ENCODE measurements around the gene MED26.
A peak's percentile ranks its signal among the peaks of the same experiment; 100 is the strongest.
"Not testable (repeated sequence)": the region's sequence is repeated elsewhere in the genome, so short reads cannot be mapped to it uniquely, and the experiment has no call there.

MED26 gene, protein sequence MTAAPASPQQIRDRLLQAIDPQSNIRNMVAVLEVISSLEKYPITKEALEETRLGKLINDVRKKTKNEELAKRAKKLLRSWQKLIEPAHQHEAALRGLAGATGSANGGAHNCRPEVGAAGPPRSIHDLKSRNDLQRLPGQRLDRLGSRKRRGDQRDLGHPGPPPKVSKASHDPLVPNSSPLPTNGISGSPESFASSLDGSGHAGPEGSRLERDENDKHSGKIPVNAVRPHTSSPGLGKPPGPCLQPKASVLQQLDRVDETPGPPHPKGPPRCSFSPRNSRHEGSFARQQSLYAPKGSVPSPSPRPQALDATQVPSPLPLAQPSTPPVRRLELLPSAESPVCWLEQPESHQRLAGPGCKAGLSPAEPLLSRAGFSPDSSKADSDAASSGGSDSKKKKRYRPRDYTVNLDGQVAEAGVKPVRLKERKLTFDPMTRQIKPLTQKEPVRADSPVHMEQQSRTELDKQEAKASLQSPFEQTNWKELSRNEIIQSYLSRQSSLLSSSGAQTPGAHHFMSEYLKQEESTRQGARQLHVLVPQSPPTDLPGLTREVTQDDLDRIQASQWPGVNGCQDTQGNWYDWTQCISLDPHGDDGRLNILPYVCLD

DNA sequence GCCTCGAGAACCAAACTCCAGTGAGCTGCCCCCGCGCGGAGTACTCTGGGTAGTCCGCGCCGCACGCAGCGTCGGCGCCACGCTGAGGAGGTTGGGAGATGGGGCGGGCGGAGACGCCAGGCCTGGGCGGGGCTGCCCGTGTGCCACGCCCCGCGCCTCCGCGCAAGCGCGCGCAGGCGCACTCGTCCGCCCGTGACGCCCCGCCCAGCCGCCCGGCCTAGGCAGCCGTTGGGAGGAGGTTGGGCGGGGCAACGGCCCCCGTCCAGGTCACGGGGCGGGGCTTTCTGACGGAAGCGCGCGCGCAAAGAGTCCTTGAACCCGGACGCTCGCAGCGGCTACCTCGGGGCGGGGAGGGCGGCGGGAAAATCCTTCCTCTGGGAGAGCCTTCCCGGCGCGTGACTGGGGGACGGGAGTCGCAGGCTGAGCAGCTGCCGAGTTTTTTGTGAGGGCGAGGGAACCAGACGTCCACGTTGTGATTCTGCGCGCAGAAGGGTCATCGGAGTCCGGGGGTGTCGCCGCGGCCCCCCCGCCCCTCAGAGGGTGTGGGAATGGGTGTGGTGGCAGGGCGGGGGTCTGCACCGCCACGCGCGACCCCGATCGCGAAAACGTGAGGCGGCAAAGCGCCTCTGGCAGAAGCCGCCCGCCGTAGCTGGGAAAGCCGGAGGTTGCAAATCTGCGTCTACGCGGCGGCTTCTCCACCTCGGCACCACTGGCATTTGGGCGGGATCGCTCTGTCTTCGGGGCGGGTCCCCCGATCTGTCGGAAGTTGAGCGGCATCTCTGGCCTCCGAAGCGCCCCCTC, at the start of gene MED26:
TSS of gene MED26 (minus strand) at position 22 of the 801 bp plus-strand sequence. CDS start 261 bp downstream, outside the sequence.
- DNase-seq (ENCODE audit: low spot score) = peak; percentile 95

DNA sequence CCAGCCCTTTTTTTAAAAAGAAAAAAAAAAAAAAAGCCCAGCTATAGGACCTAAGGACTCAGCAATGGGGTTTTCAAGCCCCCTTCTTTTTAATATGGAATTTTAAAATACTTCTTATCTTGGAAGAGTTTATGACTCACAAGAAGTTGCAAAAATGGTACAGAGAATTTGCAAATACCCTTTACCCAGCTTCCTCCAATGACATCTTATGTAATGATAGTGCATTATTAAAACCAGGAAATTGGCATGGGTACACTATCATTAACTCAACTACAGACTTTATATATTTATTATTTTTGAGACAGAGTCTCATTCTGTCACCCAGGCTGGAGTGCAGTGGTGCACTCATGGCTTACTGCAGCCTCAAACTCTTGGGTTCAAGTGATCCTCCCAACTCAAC, 49.1 kb upstream of the MED26 start:
- DNase-seq (ENCODE audit: low spot score) = no peak

DNA sequence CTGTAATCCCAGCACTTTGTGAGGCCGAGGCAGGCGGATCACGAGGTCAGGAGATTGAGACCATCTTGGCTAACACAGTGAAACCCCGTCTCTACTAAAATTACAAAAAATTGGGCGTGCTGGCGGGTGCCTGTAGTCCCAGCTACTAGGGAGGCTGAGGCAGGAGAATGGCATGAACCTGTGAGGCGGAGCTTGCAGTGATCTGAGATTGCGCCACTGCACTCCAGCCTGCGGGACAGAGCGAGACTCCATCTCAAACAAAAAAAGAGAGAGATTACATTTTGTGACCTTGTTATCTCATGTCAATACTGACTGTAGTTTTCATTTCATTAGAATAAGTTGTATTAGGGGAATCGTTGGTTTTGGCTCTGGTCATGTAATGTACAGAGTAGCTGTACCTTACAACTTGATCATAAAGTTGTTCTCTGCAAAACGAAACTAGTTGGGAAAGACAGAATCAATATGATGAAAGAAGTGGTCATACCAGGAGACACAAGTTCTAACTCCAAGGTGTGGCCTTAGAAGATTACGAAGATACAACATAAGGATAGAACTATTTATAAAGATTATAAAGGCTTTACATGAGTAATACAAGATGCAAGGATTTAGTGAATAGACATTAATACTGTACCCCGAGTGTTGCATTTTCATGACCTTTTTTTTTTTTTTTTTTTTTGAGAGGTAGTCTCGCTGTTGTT, 48.2 kb upstream of the MED26 start:
- DNase-seq (ENCODE audit: low spot score) = no peak

DNA sequence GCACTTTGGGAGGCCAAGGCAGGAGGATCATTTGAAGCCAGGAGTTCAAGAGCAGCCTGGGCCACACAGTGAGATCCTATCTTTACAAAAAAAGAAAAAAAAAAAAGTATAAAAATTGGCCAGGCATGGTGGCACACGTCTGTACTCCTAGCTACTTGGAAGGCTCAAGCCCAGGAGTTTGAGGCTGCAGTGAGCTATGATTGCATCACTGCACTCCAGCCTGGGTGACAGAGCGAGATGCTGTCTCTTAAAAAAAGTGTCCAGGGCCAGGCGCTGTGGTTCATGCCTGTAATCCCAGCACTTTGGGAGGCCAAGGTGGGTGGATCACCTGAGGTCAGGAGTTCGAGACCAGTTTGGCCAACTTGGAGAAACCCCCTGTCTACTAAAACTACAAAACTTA, 45.8 kb upstream of the MED26 start:
- not testable (repeated sequence) for DNase-seq (ENCODE audit: low spot score)

DNA sequence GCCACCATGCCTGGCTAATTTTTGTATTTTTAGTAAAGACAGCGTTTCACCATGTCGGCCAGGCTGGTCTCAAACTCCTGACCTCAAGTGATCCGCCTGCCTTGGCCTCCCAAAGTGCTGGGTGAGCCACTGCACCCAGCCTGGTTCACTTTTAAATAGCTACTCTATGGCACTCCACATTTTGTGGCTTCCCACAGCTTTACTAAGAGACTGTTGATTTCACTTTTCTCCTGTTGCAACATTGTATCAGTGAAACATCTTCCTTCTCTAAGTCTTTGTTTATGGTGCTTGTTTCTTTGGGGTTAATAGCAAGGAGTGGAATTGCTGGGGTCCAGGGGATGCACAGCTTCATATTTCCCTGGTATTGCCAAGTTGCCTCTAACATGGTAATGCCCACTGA, 45.2 kb upstream of the MED26 start:
- DNase-seq (ENCODE audit: low spot score) = no peak

DNA sequence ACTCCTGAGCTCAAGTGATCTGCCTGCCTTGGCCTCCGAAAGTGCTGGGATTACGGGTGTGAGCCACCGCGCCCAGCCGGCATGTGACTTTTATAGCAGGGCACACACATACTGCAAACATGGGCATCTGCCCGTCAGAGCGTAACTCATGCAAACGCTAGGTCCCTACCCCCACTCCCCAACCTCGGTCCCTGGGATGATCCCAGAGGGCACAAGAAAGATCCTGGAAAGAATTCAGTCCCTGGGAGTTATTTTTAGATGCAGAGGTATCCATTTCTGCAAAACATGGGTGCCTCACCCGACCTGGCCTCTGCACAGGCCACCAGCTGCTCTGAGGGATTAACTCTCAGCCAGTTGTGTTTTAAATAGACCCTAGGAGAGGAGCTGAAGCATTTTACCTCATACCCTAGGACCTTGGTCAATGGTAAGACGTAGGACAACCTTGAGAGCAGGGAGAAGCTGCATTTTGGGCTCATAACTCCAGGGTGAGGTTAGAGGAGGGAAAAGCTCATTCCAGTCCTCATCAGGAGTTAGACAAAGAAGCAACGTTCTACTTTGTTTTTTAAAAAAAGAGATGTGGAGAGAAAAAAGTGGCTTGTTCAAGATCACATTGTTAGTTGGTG, 43.8 kb upstream of the MED26 start:
- no peak for DNase-seq (ENCODE audit: low spot score)

DNA sequence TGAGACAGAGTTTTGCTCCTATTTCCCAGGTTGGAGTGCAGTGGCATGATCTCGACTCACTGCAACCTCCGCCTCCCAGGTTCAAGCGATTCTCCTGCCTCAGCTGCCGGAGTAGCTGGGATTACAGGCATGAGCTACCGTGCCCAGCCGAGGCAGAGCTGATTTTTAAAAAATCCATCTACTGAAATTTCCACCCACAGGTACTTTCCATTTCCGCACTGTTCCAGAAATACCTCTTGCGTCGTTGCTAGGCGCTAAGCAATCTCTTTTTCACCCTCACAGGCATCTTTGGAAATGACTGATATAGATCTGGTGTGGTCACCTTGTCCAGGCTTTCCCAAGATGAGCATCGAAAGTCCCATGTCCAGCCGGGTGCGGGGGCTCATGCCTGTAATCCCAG, 42.3 kb upstream of the MED26 start:
- no peak for DNase-seq (ENCODE audit: low spot score)

DNA sequence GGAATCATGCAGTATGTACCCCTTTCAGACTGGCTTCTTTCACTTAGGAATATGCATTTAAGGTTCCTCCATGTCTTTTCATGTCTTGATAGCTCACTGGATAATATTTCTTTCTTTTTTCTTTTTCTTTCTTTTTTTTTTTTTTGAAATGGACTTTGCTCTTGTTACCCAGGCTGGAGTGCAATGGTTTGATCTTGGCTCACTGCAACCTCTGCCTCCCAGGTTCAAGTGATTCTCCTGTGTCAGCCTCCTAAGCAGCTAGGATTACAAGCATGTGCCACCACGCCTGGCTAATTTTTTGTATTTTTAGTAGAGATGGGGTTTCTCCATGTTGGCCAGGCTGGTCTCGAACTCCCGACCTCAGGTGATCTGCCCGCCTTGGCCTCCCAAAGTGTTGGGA, 40.7 kb upstream of the MED26 start:
- DNase-seq (ENCODE audit: low spot score) = not testable (repeated sequence)

DNA sequence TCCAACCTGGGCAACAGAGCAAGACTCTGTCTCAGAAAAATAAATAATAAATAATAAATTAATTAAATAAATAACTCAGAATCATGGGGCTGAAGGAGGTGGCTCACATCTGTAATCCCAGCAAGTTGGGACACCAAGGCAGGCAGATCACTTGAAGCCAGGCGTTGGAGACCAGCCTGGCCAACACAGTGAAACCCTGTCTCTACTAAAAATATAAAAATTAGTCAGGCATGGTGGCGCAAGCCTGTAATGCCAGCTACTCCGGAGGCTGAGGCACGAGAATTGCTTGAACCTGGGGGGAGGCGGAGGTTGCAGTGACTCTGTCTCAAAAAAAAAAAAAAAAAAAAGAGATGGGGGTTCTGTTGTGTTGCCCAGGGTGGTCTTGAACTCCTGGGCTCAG, 40.2 kb upstream of the MED26 start:
- DNase-seq (ENCODE audit: low spot score) = no peak

DNA sequence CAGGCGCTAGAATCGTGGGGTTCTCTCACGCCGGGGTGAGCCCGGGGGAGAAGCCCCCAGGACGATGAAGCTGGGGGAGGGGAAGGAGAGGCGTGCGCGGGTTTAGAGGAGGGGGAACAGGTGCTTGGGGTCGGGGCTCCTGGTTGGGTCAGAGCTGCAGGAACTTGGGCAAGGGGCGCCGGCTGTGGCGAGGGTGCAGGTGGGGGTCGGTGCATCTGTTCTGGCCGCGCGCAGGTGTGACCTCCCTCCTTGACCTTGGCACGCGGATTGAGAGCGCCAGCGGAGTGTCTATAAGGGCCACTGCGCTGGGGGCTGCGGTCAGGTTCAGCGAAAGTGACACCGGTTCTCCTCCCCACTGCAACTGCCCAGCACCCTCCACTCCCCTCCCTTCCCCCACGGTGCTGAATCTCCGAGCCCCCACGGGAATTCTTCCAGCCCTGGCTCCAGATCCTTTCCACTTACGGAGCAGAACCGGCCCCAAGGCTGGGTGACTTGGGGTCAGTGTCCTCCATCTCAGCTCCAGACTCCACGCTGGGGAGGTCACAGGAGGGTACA, 33.6 kb upstream of the MED26 start:
- no peak for DNase-seq (ENCODE audit: low spot score)

DNA sequence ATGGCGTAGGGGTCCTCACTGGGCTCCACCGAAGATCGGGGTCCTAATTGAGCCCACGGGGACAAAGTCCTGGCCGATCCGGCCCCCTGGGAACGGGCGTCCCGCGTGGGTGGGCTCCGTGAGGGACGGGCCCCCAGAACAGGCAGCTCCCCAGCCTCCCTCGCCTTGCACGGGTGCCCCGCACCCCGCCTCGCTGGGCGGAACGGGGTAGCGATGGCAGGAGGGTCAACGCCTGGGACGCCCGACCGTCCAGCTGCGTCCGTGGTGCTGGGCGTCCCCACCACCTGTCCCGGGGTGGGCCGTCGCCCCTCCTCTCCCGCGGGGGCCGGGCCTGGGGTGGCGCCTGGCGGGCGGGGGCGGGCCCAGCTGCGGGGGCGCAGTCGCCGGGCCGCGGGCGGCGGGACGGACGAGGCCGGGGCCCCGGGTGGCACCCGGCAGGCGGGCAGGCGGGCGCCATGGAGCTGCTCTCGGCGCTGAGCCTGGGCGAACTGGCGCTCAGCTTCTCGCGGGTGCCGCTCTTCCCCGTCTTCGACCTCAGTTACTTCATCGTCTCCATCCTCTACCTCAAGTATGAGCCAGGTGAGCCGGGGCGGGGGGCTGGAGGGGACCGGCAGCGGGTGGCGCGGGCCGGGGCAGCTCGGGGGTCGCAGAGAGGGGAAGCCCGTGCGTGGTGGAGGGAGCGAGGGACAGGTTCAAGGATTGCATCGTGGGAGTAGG, 32.9 kb upstream of the MED26 start, which contains the start of gene TMEM38A:
TSS of gene TMEM38A (plus strand) at position 377 of the 717 bp plus-strand sequence. CDS start at position 456, 79 bp downstream.
- no peak for DNase-seq (ENCODE audit: low spot score)

DNA sequence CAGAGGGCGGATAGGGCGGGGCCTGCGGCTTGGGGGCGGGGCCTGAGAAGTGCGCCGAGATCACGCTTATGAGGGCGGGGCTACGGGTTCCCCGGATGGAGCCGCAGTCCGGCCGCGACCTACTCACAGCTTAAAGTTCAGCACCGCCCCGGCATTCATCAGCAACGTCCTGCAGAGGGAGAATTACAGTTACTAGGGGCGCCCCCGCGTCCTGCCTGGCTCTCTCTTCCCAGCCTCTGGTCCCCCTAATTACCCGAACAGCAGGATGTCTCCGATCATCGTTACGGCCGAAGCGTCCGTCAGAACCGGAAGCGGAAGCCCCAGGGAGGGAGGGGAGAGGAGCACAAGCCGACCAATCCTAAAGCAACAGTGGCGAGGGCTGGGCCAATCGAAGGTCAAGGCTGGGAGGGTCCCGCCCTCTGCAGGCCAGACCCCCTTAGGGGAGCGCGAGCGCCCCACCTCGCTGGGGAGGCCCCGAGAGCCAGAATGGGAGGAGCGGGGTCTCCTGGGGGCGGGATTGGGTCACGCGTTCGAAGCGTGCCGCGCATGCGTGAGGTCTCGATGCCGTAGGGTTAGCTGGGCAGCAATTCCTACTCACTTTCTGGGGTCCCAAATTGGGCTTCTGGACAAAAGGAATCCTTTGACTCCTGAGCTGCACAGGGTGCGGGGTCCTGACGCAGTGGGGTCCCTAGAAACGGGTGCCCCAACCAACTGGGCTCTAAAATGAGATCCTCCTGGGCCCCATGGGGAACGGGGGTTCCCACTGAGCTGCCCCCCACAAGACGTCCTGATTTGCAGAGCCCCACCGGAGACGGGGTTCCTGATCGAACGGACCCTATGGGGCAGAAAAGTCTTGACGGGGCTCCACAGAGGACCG, 32.1 kb upstream of the MED26 start, which contains the start of gene SMIM7:
TSS of gene SMIM7 (minus strand) at position 313 of the 877 bp plus-strand sequence. CDS start at position 279, 34 bp downstream.
- peak; percentile 98 for DNase-seq (ENCODE audit: low spot score)

DNA sequence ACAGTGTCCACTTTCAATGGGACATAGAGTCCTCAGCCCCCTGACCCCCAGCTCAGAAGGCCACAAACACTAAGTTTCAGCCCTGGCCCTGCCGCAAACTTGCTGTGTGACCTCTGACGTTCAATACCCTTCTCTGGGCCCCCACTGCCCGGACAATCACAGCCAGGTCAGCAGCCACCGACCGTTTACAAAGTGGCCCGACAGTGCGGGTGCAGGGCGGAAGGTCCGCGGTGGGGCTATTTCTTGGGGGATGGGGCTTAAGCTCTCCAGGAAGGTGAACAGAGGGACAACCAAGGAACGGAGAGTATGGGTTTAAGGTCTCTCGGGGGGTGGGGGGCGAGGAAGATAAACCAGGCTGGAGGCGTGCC, 31.4 kb upstream of the MED26 start:
- no peak for DNase-seq (ENCODE audit: low spot score)

DNA sequence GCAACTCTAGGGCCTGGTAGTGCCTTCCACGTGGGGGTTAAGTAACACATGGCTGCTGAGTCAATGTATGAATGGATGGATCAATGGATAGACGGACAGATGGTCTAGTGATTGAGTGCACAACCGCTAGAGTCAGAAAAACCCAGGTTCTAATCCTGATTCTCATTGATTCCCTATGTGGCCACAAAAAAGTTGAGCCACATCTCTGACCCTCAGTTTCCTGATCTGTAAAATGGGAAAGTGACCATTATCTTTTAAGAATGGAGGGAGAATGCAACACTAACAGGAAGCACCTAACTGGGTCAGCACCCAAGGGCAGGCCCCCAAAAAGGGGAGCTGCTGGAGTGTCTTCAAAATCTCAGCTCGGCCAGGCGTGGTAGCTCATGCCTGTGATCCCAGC, 29.4 kb upstream of the MED26 start:
- no peak for DNase-seq (ENCODE audit: low spot score)

DNA sequence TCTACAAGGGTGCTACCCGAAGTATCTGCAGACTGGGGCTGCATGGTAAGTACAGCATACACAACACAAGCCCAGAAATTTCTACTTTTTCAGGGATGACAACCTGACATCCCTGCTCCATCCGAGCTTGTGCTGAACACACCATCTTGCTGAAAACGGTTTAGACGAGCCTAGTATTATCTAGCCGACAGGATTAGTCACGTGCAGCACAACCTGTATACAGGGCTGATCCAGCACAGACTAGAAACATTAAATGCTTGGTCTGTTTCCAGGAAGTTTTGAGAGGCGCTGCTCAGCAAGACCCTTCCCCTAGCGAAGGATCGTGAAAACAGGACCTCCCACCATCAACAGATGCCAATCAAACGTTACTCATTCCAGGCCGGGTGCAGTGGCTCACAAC, 27.7 kb upstream of the MED26 start:
- DNase-seq (ENCODE audit: low spot score) = no peak

DNA sequence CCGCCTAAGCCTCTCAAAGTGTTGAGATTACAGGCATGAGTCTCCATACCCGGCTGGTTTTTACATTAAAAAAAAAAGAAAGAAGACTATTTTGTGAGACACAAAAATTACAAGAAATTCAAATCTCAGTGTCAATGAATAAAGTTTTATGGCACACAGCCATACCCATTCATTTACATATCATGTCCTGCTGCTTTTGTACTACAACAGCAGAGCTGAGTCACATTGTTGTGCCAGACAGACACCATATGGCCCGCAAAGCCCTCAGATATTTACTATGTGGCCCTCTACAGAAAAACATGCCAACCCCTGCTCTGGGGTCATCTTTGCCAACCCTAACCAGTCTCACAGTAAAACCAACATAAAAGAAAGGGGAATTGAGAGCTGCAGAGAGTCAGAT, 26.6 kb upstream of the MED26 start:
- no peak for DNase-seq (ENCODE audit: low spot score)

DNA sequence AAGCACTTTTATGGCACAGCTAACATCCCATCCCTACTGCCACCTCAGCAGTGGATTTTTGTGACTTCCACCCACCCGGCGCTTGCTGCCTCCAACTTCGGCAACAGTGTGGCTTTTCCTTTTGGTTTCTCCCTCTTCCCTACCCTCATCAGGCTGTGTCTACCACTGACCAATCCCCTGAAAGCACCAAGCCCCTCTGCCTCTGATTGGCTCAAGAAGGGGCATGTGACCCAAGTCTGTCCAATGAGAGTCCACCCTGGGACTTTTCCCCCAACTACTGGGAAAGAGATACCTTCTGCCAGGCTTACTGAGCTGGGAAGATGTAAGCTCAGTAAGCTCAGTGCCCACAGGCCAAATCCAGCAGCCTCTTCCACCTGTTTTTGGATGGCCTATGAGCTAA, 26.1 kb upstream of the MED26 start:
- DNase-seq (ENCODE audit: low spot score) = no peak

DNA sequence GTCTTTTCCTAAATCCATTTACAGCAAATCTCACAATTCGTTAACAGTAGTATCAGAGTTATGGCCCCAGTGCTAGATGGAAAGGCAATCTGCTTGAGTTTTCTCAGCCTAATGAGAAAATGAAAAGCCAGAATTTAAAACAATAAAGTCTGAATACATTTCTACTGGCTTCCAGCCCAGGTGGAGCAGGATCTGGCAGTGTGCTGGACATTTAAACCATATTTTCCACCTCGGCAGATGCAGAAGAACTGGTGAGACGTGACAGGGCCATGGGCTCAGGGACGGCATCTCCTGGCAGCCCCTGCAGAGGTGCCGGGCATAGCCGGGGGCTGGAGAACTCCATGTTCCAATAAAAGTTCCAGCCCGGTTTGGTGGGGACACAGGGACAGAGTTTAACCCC, 24.9 kb upstream of the MED26 start:
- no peak for DNase-seq (ENCODE audit: low spot score)

DNA sequence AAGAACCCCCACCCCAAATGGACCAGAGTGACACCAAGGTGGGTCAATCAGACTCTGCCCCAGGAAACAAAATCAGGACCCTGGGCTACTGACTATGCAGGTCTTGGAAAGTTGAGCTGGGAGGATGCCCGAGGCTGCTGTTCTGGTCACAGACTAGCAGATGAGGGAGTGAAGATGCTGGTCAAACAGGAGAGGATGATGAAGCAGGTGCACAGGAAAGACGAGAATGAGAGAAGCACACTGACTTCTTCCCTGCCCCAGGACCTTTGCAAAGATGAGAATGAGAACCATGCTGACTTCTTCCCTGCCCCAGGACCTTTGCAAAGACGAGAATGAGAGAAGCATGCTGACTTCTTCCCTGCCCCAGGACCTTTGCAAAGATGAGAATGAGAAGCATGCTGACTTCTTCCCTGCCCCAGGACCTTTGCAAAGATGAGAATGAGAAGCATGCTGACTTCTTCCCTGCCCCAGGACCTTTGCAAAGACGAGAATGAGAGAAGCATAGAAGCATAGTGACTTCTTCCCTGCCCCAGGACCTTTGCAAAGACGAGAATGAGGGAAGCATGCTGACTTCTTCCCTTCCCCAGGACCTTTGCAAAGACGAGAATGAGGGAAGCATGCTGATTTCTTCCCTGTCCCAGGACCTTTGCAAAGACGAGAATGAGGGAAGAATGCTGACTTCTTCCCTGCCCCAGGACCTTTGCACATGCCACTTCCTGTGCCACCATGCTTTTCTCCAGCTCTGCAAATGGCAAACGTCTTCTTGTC, 23.6 kb upstream of the MED26 start:
- not testable (repeated sequence) for DNase-seq (ENCODE audit: low spot score)
